Measurements from ENCODE around the gene CHRNA4. TPM values are rescaled to one million over a fixed set of nuclear protein-coding genes. Genes with fewer than 3 reads are reported as not detected.

CHRNA4 gene
- polyA plus RNA-seq = not detected

GRCh38 chr20:63360850-63361518, at the start of gene CHRNA4:
TSS of gene CHRNA4 (minus strand) at chr20:63361349. CDS start at chr20:63361165, 184 bp downstream.
- 1 to 5% (median 2%) methylated on average over 37 to 67 of the region's 79 CpGs for WGBS, 3 donors
- no peak within 1 kb of the TSS for H3K27ac ChIP-seq (ENCODE audit: low read depth, low read length)

DNA sequence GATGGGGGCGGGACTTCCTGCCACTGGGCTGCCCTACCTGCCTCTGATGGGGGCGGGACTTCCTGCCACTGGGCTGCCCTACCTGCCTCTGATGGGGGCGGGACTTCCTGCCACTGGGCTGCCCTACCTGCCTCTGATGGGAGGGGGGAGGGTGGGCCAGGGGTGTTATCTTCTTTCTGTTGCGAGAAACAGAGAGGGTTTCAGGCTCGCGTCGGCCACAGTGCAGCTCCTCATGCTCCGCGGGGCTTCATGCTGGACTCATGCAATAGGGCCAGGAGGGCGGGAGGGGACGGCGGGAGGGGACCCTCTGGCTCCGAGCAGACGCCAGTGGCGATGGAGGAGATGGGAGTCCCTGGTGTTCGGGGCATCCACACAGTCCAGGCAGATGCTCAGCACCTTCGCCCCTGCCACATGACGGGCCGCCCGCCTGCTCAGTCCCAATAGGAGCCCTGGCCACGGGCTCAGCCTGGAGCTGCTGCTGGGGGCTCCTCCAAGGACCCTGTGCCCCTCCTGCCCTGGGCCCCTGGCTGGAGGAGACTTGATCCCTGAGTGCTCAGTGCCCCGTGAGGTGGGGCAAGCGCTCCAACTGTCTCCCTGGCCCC, 48.8 kb upstream of the CHRNA4 start:
- no peak overlapping the region for H3K27ac ChIP-seq (ENCODE audit: low read depth, low read length)
- WGBS, 3 donors = 74 to 76% (median 75%) methylated on average over 21 of the region's 23 CpGs

DNA sequence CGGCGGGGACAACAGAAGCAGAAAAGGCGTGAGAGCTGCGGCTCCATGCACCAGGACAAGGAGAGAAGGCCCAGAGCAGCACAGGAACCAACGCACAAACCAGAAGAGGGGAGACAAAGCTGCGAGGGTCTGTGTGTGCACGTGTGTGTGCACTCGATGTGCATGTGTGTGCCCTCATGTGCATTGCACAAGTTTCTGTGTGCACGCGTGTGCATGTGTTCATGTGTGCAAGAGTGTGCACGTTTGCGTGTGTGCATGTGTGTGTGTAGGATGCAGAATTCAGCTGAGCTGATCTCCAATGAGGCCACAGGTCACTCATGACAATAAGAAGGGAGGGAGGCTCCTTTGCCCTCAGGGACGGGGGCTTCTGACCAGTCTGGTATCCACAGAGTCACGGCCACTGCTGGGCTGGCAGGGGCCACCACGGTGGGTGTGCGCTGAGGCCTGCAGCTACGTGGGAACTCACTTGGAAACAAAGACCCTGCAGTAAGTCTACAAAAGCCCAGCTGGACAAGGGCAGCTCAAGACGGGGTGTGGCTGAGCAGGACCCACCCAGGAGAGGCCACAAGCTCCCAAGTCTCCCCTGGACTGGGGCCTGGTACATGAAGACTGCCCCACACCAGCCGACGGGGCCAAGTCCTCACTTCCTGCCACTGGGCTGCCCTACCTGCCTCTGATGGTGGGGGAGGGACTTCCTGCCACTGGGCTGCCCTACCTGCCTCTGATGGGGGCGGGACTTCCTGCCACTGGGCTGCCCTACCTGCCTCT, 48.1 kb upstream of the CHRNA4 start:
- no peak overlapping the region for H3K27ac ChIP-seq (ENCODE audit: low read depth, low read length)
- 75 to 84% (median 79%) methylated on average over 20 to 21 of the region's 21 CpGs for WGBS, 3 donors

- H3K27ac ChIP-seq (ENCODE audit: low read depth, low read length) = no peak overlapping the region
- 88 to 93% (median 92%) methylated on average over 19 to 21 of the region's 21 CpGs for WGBS, 3 donors
These were observed 47.5 kb upstream of the CHRNA4 start for GRCh38 chr20:63408684-63409046.

GRCh38 chr20:63407928-63408683, 47.0 kb upstream of the CHRNA4 start:
- WGBS, 3 donors = 81 to 91% (median 87%) methylated on average over 27 of the region's 27 CpGs
- H3K27ac ChIP-seq (ENCODE audit: low read depth, low read length) = no peak overlapping the region

DNA sequence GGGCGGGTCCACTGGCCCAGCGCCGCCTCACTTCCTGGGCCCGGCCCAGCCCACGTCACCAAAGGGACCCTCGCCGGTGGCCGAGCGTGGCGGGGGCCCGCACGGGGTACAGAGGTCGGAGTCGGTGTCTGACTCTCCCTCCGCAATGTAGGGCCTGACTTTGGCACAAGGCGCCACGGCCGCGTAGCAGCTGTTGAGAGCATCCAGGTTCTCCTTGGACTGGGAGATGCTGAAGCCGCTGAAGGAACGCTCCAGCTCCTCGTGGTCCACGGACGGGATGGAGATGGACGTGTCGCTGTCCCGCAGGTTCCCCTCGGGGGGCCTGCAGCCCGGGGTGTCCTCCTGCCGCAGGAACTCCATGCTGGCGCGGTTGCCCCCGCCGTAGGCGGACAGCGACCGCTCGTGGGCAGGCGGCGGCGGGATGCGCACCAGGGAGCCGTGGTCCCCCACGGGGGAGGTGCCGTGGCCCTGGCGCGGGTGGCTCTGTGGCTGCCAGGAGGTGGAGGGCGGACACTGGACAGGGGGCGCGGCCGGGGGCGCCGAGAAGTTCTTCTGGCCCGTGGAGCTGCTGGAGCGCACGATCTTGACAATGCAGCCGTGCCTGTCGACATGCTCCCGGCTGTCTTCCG, 45.6 kb upstream of the CHRNA4 start:
- H3K27ac ChIP-seq (ENCODE audit: low read depth, low read length) = no peak overlapping the region
- 91 to 95% (median 92%) methylated on average over 60 of the region's 60 CpGs for WGBS, 3 donors

DNA sequence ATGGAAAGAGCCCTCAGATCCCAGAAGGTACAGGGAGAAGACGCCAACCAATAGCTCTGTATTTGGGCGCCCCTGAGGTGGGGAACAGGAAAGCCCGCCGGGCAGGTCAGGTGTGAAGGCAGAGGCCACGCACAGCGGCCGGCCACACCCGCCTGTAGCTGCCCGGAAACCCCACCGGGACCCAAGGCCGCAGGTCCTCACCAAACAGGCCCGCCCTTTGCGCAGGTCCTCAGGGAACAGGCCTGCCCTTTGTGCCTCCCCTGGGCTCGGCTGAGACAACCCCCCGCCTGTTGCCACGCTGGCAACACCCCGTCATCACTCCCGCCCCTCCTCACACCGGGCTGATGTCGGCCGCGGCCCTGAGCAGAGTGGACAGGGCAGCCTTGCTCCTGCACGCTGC, 44.9 kb upstream of the CHRNA4 start:
- H3K27ac ChIP-seq (ENCODE audit: low read depth, low read length) = no peak overlapping the region
- 68 to 84% (median 83%) methylated on average over 12 to 23 of the region's 23 CpGs for WGBS, 3 donors

DNA sequence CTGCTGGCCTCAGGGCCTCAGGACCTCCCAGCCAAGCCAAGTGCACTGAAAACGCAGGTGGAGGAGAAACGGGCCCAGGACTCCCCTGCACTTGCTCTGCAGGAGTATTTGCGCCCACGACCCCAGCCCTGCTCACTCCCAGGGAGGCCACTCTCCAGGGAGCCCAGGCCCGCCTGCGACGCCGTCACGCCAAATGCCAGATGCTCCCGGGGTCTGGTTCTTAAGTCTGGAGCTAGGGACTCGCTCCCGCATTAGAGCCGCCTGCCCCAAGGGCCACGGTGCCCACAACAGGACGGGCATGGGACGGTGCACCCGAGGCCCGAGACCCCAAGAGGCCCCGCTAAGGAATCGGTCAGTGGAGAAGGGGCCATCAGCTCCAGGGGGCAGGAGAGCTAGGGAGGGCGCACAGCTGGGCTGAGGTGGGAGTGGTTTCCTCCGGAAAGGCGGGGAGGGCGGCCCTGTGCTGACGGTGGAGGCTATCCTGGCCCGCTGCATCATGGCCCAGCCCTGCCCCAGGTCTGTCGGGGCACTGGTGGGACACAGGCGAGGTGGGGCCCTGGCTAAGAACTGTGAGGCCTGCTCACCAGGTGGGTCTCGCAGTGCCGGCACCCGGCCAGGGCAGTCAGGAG, 44.1 kb upstream of the CHRNA4 start:
- H3K27ac ChIP-seq (ENCODE audit: low read depth, low read length) = no peak overlapping the region
- 52 to 66% (median 54%) methylated on average over 26 to 31 of the region's 31 CpGs for WGBS, 3 donors

DNA sequence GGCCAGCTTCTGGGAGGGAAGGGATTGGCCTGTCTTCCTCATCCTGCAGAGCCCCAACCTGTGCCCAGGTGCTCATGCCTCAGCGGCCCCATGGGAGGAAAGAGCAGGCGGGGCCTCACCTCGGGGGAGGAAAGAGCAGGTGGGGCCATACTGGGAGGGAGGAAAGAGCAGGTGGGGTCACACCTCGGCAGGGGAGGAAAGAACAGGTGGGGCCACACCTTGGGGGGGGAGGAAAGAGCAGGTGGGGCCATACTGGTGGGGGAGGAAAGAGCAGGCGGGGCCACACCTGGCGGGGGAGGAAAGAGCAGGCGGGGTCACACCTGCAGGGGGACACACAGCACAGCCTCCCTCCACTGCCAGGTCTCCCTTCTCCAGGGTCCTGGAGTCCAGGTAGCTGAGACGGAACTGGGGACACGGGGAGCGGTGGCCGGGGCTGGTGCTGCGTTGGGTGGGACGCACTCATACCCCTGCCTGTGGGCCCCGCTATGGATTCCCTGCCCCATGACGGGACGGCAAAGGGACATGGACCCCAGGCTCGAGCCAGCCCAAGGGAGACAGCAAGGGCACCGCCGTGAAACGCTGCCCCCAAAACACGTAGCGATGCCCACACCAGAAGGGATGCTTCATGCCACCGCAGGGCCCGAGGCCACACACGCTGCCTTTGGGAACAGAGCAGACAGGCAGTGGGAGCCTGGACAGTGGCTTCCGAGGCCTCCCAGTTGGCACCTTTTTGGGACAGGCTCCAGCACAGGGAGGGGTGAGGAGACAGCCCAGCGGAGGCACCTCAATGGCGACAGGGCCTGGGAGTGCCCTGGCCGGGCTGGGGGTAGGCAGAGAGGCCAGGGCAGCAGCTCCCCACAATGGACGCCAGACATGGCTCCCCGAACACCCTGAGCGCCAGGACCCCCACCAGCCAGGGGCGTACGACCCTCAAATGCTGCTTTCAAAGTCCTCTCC, 43.3 kb upstream of the CHRNA4 start:
- 53 to 79% (median 78%) methylated on average over 30 to 34 of the region's 34 CpGs for WGBS, 3 donors
- H3K27ac ChIP-seq (ENCODE audit: low read depth, low read length) = no peak overlapping the region

GRCh38 chr20:63403403-63404105, 42.4 kb upstream of the CHRNA4 start:
- WGBS, 3 donors = 74 to 84% (median 83%) methylated on average over 19 of the region's 19 CpGs
- no peak overlapping the region for H3K27ac ChIP-seq (ENCODE audit: low read depth, low read length)

DNA sequence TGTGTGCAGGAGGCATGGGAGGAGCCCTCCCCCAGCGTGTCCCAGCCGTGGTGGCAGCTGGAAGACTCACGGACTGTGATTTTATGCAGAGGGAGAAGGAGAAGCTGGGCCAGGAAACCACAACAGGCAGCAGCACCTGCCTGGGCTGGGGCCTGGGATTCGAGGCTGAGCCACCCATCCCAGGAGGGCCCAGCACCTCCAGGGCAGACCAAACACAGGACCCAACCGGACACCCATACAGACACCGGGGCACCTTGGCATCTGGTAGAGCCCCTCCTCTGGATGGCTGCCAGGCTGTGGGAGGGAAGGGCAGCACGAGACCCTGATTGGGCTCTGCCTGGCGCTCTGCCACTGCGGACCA, 41.7 kb upstream of the CHRNA4 start:
- H3K27ac ChIP-seq (ENCODE audit: low read depth, low read length) = no peak overlapping the region
- 35 to 53% (median 38%) methylated on average over 9 of the region's 9 CpGs for WGBS, 3 donors

DNA sequence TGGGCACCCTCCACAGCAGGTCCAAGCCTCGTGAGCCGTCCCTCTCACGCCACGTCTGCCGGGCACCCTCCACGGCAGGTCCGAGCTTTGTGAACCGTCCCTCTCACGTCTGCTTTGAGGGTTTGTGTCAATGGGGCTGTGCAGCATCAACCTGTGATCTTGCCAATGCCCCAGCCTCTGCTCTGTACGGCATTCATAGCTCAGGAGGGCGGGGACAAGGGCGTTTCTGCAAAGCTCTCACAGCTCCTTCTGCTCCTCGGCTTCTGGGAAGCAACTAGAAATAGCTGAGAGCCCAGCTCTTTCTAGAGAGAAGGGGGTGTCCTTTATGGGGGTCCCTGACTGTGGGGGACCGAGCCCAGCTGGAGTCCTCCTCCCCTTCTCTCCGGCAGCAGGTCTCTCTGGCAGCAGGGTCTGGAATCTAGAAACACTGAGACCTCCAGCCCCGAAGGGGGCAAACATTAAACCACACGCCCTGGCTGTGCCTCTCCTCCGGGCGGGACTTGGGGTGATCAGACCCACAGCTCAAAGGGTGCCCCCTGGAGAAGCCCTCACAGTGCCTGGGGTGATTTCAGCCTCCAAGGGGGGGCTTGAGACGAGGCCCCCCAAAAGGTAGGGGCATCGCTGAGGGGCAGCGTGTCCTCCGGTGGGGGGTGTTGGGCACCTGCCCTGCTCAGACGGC, 41.2 kb upstream of the CHRNA4 start:
- no peak overlapping the region for H3K27ac ChIP-seq (ENCODE audit: low read depth, low read length)
- WGBS, 3 donors = 51 to 62% (median 56%) methylated on average over 24 of the region's 24 CpGs

- WGBS, 3 donors = 61 to 72% (median 69%) methylated on average over 29 of the region's 29 CpGs
- H3K27ac ChIP-seq (ENCODE audit: low read depth, low read length) = no peak overlapping the region
These were observed 40.4 kb upstream of the CHRNA4 start for GRCh38 chr20:63401384-63402110.

DNA sequence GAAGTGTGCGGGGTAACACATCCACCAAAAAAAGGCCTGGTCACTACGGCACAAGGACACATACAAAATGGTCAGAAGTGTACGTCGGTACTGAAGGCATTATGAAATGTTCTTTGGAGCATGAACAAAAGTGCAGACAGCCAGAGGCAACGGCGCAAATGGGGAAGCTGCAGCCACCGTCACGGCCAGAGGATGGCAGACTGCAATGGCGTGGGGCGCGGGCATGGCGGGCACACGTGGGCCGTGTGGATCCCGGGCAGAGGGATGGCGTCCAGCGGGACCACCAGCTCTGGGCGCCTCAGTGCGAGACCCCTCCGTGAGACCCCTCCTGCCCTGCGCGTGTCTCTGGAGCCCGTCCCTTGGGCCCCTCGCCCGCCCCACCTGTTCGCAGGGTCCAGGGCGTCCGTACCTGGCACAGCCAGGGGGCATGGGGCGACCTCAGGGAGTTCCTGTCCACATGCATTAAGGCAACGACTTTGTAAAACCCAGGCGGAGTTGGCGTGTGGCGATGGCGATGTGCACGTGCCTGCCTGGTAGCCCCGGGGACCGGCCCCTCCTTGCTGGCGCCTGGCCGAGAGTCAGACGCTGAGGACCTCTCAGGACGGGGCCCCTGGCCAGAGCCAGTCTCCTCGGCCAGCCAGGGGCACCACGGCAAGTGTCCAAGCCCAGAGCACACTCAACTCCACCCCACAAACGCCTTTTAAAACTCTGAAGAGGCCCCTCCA, 39.5 kb upstream of the CHRNA4 start:
- 73 to 82% (median 77%) methylated on average over 43 to 44 of the region's 44 CpGs for WGBS, 3 donors
- no peak overlapping the region for H3K27ac ChIP-seq (ENCODE audit: low read depth, low read length)

Data from adipose tissue (tissue), 3 donors.